Measurements from ENCODE around the gene HIC1. TPM values are rescaled to one million over a fixed set of nuclear protein-coding genes. Genes with fewer than 3 reads are reported as not detected.
A peak's percentile ranks its signal among the peaks of the same experiment; 100 is the strongest.

Gene HIC1
- polyA plus RNA-seq, 3 donors = 0.13 to 14.2 (median 0.30) TPM

- Mint-ChIP-seq H3K27me3 (ENCODE audit: low read depth in 3 of 3) (peaks cover 3 to 8% (median 4%) of the 10 kb centered on the region in 3 donors), H3K27ac (peak overlapping the region in 5 of 7 donors; percentile 19 to 85 (median 48)), H3K36me3 (peaks cover 61 to 68% of the 10 kb centered on the region in 2 donors), H3K9me3 (peaks cover 0 to 4% (median 0%) of the 10 kb centered on the region in 7 donors), H3K4me3 (peak overlapping the region in 1 of 2 donors; percentile 26), H3K4me1 (peaks cover 38% of the 10 kb centered on the region)
- no peak overlapping the region for H2AFZ ChIP-seq (ENCODE audit: insufficient read depth, low read depth, low read length, poor library complexity, severe bottlenecking)
- no peak overlapping the region for H3K4me2 ChIP-seq (replicated peaks; ENCODE audit: extremely low read depth, low read length, poor library complexity, severe bottlenecking)
- no peaks in the 10 kb centered on the region for H3K27me3 ChIP-seq (ENCODE audit: control insufficient read depth in 2 of 2, insufficient read depth in 2 of 2, low read length in 2 of 2)
- no peak overlapping the region for H3K27ac ChIP-seq (ENCODE audit: low read depth in 1 of 2, low read length in 2 of 2)
- H4K20me1 ChIP-seq (ENCODE audit: insufficient read depth, low read length) = no peaks in the 10 kb centered on the region
- H3K4me1 ChIP-seq (ENCODE audit: control insufficient read depth in 1 of 2, insufficient read depth in 2 of 2, low read length in 2 of 2) = peaks cover 32 to 40% of the 10 kb centered on the region in 2 donors
- no peaks in the 10 kb centered on the region for H3K9me3 ChIP-seq (replicated peaks in 1 of 2; ENCODE audit: control insufficient read depth in 1 of 2, insufficient read depth in 1 of 2, low read length in 2 of 2)
- no peaks in the 10 kb centered on the region for H3K79me2 ChIP-seq (ENCODE audit: insufficient read depth, low read length)
- intact Hi-C loops (cut with micrococcal nuclease) = no loop called here
- TF ChIP-seq CTCF (IDR thresholded peaks at IDR 0.05) = no peak
- peaks cover 6 to 24% of the 10 kb centered on the region in 2 donors for H3K36me3 ChIP-seq (replicated peaks in 1 of 2; ENCODE audit: control insufficient read depth in 1 of 2, insufficient read depth in 2 of 2, low read length in 2 of 2)
- H3K4me3 ChIP-seq (replicated peaks in 1 of 3; ENCODE audit: low read depth in 2 of 3, low read length in 3 of 3) = no peak overlapping the region
- DNase-seq = no peak
- H3K9ac ChIP-seq (ENCODE audit: insufficient read depth, low read length, poor library complexity, severe bottlenecking) = no peak overlapping the region
- WGBS (ENCODE audit: insufficient coverage) = 68% methylated on average over 4 of the region's 13 CpGs
Measured at GRCh38 chr17:2075336-2076086, 20.6 kb downstream of the HIC1 start.

GRCh38 chr17:2076087-2076984 lies 21.4 kb downstream of the HIC1 start:
- Histone ChIP-seq H3K4me2 (replicated peaks; ENCODE audit: extremely low read depth, low read length, poor library complexity, severe bottlenecking) (no peak overlapping the region), H3K27me3 (ENCODE audit: control insufficient read depth in 2 of 2, insufficient read depth in 2 of 2, low read length in 2 of 2) (no peaks in the 10 kb centered on the region), H2AFZ (ENCODE audit: insufficient read depth, low read depth, low read length, poor library complexity, severe bottlenecking) (no peak overlapping the region), H4K20me1 (ENCODE audit: insufficient read depth, low read length) (no peaks in the 10 kb centered on the region), H3K9me3 (replicated peaks in 1 of 2; ENCODE audit: control insufficient read depth in 1 of 2, insufficient read depth in 1 of 2, low read length in 2 of 2) (no peaks in the 10 kb centered on the region), H3K9ac (ENCODE audit: insufficient read depth, low read length, poor library complexity, severe bottlenecking) (no peak overlapping the region), H3K27ac (ENCODE audit: low read depth in 1 of 2, low read length in 2 of 2) (no peak overlapping the region), H3K36me3 (replicated peaks in 1 of 2; ENCODE audit: control insufficient read depth in 1 of 2, insufficient read depth in 2 of 2, low read length in 2 of 2) (peaks cover 12 to 31% of the 10 kb centered on the region in 2 donors), H3K4me3 (replicated peaks in 1 of 3; ENCODE audit: low read depth in 2 of 3, low read length in 3 of 3) (no peak overlapping the region), H3K79me2 (ENCODE audit: insufficient read depth, low read length) (no peaks in the 10 kb centered on the region), H3K4me1 (ENCODE audit: control insufficient read depth in 1 of 2, insufficient read depth in 2 of 2, low read length in 2 of 2) (peaks cover 24 to 32% of the 10 kb centered on the region in 2 donors)
- Mint-ChIP-seq H3K36me3 (peaks cover 59 to 68% of the 10 kb centered on the region in 2 donors), H3K4me1 (peaks cover 30% of the 10 kb centered on the region), H3K4me3 (no peak overlapping the region), H3K27ac (peak overlapping the region in 1 of 7 donors; percentile 53), H3K9me3 (peaks cover 0 to 3% (median 0%) of the 10 kb centered on the region in 7 donors), H3K27me3 (ENCODE audit: low read depth in 3 of 3) (peaks cover 3 to 5% (median 4%) of the 10 kb centered on the region in 3 donors)
- no peak for TF ChIP-seq CTCF (IDR thresholded peaks at IDR 0.05)
- DNase-seq = no peak
- WGBS (ENCODE audit: insufficient coverage) = 41% methylated on average over 17 of the region's 17 CpGs
- intact Hi-C loops (cut with micrococcal nuclease) = no loop called here
